Amniotic epithelial cell (primary cell): Measurements from ENCODE around the gene GGT5.

Experiments used
- DNase-seq: peaks from one replicate; pipeline ENCODE4 v3.0.0-alpha.2; 2010; ENCODE audit warnings: low read depth

The GGT5 gene

DNA sequence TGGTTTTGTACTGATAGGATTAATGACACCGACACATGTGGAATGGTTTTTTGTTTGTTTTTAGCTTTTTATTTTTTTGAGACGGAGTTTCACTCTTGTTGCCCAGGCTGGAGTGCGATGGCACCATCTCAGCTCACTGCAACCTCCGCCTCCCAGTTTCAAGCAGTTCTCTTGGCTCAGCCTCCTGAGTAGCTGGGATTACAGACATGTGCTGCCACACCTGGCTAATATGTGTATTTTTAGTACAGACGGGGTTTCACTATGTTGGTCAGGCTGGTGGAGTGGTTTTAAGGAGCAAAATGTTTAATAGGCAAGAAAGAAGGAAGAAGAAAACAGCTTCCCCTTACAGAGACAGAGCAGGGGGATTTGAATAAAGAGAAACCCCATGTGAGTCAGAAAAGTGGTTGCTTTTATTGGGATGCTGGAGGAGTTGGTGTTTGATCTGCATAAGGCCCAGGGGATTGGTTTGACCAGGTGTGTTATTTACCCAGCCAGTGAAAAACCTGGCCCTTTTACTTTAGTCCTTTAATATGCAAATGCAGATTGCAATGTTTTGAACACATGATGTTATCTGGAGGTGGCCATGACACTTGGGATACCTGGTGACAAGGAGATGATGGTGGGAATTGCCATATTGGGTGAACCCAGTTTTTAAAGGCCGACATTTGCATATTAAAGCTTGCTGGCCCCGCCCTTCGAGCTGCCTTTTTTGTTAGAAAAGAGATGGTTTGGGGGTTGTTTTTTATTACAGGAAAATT lies 39.3 kb downstream of the GGT5 start:
- DNase-seq: no peak

DNA sequence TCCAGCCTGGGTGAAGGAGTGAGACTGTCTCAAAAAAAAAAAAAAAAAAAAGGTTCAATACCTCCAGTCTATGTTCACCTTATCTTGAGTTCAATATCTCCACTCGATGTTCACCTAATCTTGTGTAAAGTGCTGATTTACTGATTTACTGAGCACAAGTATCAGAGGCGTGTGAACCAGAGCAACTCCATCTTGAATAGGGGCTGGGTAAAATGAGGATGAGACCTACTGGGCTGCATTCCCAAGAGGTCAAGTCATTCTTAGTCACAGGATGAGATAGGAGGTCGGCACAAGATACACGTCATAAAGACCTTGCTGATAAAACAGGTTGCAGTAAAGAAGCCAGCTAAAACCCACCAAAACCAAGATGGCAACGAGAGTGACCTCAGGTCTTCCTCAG lies 41.0 kb downstream of the GGT5 start:
- DNase-seq: peak; percentile 60

GRCh38 chr22:24201681-24202614 lies 42.9 kb downstream of the GGT5 start:
- DNase-seq: peak; percentile 90

DNA sequence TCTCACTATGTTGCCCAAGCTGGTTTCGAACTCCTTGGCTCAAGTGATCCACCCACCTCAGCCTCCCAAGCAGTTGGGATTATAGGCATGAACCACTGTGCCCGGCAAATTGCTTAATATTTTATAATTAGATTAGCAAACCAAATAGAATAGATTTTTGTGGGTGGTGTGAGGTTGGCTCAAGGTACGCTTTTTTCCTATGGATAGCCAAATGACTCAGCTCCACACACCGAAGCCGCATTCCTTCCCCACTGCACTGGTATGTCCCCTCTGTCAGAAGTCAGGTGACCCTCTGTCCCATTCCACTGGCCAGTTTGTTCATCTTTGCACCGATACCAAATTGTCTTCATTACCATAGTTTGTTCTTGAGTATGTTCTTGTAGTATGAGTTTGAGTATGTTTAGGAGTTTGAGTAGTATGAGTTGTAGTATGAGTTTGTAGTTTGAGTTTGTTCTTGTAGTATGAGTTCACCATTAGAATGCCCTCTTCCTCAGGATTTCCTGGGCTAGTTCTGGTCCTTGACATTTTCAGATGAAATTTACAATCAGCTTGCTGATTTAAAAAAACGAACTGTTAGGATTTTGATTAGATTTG lies 44.2 kb downstream of the GGT5 start:
- peak; percentile 83 for DNase-seq

DNA sequence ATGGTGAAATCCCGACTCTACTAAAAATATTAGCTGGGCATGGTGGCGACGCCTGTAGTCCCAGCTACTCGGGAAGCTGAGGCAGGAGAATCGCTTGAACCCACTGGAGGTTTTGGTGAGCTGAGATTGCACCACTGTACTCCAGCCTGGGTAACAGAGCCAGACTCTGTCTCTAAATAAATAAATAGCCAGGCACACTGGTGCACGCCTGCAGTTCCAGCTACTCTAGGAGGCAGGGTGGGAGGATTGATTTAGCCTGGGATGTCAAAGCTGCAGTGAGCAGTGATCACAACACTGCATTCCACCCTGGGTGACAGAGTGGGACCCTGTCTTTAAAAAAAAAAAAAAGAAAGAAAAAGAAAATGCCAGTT lies 46.2 kb downstream of the GGT5 start:
- no peak for DNase-seq

- no peak for DNase-seq
Measured at GRCh38 chr22:24191893-24192292, 53.0 kb downstream of the GGT5 start.

- DNase-seq: no peak
Measured at GRCh38 chr22:24191381-24191841, 53.5 kb downstream of the GGT5 start.

GRCh38 chr22:24190596-24191208 lies 54.2 kb downstream of the GGT5 start:
- DNase-seq: no peak

DNA sequence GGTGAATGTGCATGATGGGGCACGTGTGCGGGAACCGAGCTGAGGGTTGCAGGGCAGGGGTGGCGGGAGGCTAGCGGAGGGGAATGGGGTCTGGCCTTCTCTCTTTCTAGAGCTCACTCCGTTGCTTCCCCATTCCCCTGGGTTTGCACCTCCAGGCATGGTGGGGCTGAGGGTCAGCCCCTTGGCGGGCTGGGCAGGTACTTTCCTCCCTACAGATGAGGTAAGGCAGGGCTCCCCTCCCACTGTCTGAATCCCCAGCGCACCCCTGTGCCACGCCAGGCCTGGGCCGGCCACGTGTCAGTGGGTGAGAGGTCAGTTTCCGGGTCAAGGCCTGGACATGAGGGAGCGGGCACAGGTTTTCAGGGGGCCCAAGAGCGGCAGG lies 54.7 kb downstream of the GGT5 start:
- DNase-seq: no peak

DNA sequence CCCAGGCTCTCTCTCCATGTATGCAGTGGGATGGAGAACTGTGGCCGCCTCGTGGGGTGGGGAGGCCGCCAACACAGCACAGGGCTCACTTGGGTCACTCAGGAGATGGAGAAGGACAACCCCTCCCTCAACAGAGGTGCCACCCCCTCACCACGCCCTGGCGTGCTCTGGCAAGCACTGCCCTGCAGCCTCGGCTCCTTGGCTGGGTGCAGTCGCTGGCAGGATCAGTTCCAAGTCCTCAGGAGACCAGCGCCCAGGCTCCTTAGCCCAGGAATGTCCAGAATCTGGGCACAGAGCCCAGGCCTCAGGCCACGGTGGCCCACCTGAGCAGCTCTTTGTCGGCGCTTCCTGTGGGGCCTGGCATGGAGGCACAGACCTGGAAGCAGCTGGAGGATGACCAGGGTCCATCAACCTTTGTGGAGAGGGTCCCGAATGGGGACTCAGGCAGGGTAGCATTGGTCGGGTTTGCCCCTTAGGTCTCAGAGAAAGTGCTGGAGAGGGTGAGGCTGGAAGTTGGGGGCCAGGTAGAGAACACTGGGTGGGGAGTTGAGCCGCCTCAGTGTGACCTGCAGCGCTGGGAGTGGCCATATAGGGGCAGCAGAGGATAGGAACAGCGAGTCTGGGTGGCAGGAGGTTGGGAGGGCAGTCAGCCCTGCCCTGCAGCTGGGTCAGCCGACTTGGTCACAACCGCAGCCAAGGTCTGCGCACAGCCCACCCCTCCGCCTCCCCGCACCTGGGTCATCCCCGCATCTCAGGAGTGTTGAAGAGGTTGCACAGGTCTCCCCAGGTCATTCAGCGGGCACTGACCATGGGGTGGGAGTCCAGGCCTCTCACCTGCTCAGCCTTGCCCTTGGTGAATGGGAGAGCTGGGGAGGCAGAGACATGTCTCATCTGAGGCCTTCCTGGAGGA lies 55.4 kb downstream of the GGT5 start:
- peak; percentile 59 for DNase-seq

- no peak for DNase-seq
Measured at GRCh38 chr22:24188705-24189248, 56.1 kb downstream of the GGT5 start.

DNA sequence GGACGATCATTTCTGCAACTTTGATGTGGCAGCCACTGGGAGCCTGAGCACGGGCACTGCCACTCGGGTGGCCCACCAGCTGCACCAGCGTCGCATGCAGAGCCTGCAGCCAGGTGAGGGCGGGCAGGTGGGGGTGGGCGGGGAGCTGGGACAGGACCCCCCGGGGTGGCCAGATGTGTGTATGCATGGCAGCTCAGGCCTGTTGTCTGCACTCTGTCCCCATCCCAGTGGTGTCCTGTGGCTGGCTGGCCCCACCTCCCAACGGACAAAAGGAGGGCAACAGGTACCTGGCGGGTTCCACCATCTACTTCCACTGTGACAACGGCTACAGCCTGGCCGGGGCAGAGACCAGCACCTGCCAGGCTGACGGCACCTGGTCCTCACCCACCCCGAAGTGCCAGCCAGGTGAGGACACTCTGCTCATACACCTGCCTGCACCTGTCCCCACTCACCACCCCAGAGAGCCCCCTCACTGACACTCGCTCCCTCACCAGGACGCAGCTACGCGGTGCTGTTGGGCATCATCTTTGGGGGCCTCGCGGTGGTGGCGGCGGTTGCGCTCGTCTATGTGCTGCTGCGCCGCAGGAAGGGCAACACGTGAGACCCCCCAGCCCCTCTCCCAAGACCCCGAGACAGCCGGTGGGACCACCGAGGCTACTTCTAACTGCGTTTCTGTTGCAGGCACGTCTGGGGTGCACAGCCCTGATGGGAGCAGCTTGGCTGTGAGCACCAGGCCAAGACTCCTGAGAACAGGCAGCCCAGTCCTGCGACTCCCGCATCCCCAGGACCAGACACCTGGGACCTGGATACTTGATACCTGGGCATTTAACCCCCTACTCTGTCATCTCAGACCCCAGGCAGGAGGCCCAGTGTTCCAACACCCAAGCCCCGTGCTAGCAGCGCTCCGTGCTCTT lies 56.9 kb downstream of the GGT5 start:
- DNase-seq: no peak

DNA sequence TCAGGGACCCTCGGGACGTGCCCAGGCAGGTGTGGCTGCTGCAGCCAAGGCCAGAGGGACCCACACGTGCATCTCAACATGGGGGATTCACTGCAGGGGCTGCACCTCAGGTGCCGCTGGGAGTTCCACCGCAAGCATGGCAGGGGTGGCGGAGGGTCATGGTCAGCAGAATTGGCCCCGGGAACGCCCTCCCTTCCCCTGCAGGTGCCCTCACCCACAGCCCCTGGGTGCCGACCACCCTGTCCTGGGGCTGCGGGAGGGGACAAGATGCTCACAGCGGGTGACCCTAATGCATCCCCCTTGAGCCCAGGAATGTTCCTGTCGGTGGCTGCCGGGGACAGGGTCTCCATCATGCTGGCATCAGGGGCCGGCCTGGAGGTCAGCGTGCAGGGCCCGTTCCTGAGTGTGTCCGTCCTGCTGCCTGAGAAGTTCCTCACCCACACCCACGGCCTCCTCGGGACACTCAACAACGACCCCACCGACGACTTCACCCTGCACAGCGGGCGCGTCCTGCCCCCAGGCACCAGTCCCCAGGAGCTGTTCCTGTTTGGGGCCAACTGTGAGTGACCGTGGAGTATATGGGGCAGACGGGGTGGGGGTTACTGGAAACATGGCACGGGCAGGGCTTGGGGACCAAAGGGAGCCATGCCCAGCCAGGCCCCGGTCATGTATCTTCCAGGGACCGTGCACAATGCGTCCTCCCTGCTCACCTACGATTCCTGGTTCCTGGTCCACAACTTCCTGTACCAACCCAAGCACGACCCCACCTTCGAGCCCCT lies 57.8 kb downstream of the GGT5 start:
- no peak for DNase-seq

- DNase-seq: no peak
Measured at GRCh38 chr22:24186352-24186740, 58.5 kb downstream of the GGT5 start.

- DNase-seq: no peak
Measured at GRCh38 chr22:24185501-24186351, 59.2 kb downstream of the GGT5 start.

DNA sequence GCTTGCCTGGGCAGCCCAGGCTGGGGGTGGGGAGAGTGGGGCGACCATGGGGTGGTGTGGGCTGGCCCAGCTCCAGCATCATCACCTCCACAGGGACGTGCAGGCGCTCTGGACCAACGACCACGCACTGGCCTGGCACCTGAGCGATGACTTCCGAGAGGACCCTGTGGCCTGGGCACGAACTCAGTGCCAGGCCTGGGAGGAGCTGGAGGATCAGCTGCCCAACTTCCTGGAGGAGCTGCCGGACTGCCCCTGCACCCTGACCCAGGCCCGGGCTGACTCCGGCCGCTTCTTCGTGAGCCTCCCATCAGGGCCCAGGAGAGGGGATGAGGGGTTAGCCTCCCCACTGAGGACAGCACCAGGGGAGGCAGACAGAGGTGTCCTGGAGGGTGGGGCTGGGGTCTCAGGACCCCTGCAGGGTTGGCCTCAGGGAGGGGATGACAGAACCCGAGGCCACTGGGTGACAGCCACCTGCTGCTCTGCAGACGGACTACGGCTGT lies 59.8 kb downstream of the GGT5 start:
- DNase-seq: no peak

- DNase-seq: no peak
Measured at GRCh38 chr22:24184057-24184798, 60.7 kb downstream of the GGT5 start.
